HK-2 (cell line): Measurements from ENCODE around the gene TNNT2.

Experiments used
- DNase-seq: peaks from one replicate; pipeline ENCODE4 v3.0.0-alpha.2; 2018; ENCODE audit not compliant: unreplicated experiment

The TNNT2 gene

GRCh38 chr1:201403359-201403758 is 25.9 kb upstream of the TNNT2 start:
- no peak for DNase-seq

DNA sequence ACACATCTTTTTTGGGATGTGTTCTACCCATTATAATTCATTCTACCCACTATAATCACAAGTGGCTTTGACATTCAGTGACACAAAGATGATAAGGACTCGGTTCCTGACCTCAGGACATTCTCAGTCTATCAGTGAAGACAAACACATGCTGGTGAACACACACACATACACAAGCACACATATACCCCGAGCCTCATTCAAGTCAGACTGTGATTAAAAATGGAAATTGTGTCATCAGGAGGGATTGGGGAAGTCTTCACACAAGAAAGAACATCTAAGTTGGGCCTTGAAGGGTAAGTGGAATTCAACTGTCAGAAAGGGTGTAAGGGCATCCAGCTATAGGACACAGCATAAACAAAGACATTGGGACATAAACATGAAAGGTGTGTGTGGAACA is 24.2 kb upstream of the TNNT2 start:
- no peak for DNase-seq

GRCh38 chr1:201400852-201401230 is 23.4 kb upstream of the TNNT2 start:
- DNase-seq: no peak

- DNase-seq: no peak
Observed at GRCh38 chr1:201400212-201400851, 22.9 kb upstream of the TNNT2 start.

DNA sequence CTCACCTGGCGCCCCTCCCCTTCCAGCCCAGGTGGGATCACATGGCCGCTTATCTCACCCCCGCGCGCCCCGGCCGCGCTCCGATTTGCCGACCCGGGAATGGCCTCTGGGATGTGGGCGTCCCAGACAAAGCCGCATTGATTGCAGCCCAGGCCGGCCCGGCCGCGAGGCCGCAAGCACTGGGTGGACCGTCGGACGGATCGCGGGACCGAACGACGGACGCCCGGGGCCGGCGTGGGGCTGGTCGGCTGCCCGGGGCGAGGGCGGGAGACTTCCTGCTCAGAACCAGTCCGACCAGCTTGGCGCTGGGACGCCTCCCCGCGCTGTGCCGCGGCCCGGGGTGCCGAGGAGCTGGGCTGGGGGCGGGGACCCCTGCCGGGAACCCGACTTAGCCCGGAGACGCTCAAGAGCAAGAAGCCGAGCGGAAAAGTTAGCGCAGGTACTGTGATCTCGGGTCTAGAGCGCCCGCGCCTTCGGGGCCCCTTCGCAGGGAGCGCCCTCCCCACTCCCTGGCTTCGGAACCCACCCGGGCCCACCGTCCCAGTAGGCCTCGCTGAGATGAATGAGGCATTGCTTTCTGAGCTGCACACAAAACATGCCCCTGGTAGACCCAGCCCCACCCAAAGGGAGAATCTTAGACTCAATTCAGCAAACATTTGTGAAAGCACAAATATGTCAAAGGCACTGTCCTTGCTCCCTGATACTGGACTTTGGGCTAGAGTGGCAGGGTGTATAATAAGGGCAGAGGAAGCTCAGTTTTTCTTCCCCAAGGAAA is 22.1 kb upstream of the TNNT2 start:
- DNase-seq: peak; percentile 70

GRCh38 chr1:201399018-201399351 is 21.5 kb upstream of the TNNT2 start, which contains the start of gene LAD1:
Gene LAD1 (minus strand): TSS chr1:201399324. CDS start chr1:201399306, 18 bp downstream.
- DNase-seq: no peak

GRCh38 chr1:201397675-201398074 is 20.2 kb upstream of the TNNT2 start:
- DNase-seq: no peak

- DNase-seq: peak; percentile 91
Observed at GRCh38 chr1:201396861-201397464, 19.5 kb upstream of the TNNT2 start.

- DNase-seq: no peak
Observed at GRCh38 chr1:201395936-201396335, 18.5 kb upstream of the TNNT2 start.

- DNase-seq: no peak
Observed at GRCh38 chr1:201394591-201394990, 17.1 kb upstream of the TNNT2 start.

DNA sequence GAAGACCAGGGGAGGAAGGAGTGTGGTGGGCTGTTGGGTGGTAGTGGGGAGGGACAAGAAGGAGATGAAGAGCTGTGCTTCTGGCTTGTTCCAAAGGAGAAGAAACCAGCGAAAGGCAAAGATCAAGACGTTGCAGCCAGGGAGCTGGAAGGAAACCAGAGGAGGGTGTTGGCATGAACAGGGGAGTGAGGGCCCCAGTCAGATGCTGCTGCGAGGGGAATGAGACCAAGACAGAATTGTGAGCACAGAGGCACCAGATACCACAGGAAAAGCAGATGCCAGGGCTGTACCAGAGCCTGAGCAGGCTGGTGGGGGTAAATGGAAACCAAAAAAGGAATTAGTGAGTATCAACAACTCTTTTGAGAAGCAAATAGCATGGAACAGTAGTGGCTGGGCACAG is 15.6 kb upstream of the TNNT2 start:
- no peak for DNase-seq

DNA sequence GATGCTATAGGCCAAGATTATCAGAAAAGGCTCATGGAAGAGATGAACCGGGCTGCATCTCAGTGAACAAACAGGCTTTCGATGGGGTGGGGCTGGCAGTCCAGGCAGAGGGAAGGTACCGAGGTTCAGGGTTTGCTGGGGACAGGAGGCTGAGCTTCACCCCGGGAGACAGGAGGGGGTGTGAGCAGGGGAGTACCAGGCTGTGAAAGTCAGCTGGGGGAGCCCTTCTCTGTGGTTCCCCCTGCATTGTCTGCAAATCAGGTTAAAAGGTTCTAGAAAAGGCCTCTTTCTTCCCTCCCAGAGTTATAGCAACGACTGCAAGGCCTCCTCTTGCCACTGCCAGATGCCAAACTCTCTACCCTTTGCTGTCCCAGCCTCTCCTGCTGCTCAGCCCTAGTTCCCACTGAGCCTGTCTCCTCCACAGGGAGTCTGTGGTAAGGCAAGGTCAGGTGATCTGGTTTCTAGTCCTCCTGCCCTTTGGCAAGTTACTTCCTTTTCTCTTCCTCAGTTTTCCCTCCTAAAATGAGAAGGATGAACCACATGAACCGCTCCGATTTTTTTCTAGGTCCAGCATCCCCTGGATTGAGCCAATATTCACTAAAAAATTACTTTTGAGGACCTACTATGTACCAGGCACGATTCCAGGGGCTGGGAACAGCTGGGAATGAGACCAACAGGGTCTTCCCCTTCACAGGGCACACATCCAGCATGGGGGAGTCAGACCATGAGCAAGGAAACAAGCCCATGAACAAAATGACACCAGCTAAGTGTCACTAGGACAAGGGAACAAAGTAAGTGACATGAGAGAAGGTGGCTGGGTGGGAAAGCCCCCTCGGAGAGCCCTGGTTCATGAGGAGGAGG is 14.4 kb upstream of the TNNT2 start:
- no peak for DNase-seq

DNA sequence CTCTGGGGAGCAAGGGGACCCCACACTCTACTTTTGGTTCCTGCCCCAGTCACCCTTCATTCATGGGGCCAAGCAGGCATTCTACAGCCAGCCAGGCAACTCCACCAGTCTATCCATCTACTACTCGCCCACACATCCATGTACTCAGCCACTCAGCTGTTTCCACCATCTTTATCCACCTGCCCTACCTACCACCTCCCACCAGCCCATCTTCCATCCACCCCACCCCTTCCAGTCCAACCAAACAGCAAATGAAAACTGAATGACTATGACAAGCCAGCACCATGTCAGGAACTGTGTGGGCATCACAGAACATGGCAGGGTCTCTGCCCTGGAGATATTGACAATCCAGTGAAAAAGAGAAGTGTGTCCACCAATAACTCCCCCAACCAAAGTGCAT is 13.7 kb upstream of the TNNT2 start:
- DNase-seq: no peak

DNA sequence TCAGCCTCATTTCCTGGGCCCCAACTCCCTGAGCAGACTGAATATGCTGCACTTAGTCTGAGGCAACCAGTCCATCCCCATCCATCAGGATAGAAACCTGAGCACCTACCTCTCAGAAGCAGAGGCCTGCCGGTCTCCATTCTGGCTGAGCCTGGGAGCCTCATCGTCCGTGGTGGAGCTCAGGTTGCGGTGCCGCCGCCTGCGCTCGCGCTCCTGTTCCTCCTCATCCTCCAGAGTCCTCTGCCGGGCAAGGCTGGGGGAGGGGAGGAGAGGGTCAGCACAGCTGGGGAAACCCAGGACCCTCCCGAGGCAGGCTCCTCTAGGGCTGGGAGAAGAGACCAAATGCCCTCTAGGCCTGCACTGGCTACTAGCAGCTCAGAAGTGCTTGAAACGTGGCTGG is 11.6 kb upstream of the TNNT2 start:
- DNase-seq: no peak

DNA sequence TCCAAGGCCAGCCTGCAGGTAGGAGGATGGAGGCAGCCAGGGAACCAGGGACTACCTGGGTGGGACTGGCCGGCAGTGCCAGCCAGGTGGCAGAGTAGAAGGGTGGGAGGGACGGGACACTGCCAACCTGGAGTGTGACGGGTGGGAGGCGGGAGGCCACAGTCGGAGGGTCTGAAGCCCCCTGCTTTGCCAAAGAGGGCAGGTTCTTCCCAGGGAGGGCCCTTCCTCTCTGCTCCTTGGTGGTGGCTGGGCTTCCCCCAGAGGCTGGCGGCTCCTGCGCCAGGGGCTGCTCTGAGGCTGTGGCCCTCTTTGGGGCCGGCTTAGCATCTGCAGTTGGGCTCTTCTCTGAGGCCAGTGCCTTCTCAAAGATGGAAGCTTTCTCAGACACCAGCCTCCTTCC is 8.7 kb upstream of the TNNT2 start:
- no peak for DNase-seq

GRCh38 chr1:201385299-201385891 is 7.9 kb upstream of the TNNT2 start:
- peak; percentile 80 for DNase-seq

DNA sequence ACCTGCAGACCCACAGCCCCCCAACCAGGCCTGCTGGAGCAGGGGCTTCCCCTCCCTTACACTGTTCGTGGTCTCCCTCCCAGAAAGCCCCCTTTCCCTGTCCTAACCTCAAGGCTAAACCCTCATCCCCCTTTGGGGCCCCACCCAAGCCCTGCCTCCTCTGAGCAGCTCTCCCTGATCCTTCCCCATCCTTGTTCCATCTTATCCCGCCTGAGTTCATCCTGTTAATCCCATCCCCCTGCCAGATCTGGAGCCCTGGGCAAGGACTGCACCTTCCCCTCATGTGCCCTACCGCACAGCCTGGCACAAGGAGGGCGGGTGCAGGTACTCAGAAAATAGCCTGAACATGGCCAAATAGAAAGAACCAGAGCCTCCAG is 6.9 kb upstream of the TNNT2 start:
- no peak for DNase-seq

DNA sequence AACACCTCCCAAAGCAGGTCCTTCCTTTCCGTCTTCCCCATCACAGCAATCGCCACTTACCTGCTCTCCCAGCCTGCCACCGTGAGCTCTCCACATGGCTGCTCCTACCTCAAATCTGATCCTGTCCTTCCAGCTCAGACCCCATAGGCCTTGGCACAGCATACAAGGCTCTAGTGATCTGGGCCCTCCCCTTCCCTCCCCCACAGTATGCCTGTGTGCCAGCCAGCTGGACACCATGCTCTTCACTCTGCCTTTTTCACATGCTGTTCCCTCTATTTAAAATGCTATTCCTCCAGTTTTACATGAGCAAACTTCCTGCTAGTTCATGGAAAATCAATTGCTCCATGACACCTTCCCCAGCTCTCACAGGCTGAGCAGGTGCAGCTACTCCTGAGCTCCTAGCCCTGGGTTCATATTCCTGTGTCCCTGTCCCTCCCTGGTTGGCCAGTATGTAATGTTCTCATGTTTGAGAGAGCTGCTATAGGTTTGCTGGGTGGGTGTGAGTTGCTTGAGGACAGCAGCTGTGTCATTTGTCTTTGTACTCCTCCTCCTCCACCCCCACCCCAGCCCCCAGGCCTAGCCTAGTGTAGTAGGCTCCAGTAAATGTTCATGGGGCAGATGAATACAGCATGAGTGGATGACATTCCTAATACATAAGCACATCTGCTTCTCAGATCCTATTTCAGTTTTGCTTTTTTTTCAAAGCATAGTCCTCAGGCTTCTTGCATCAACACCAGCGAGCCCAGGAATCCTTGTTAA is 6.3 kb upstream of the TNNT2 start:
- DNase-seq: peak; percentile 55

GRCh38 chr1:201381130-201381529 is 3.6 kb upstream of the TNNT2 start:
- no peak for DNase-seq

GRCh38 chr1:201379733-201380242 is 2.3 kb upstream of the TNNT2 start:
- DNase-seq: no peak

DNA sequence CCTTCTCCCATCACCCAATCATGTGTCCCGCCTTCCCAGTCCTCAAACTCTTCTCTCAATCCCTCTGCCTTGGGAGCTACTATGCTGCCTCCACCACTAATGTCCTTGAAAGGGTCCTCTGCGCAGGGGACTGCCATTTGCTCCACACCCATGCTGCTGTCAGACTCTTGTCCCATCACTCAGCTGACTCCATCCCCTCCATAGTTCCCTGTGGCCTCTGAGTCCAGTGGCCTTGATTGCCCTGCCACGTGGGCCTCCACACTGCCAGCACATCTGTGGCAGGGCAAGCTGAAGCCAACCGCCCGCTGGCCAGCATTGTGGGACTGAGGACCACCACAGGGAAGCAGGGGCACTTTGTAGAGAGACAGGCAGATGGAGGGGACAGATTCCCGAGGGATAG is 1.3 kb upstream of the TNNT2 start:
- DNase-seq: no peak
